ENCODE results near the gene MICALL2.

MICALL2 gene

GRCh38 chr7:1468203-1468602 lies 8.9 kb upstream of the MICALL2 start:
- H3K4me3 ChIP-seq (ENCODE audit: extremely low read depth, insufficient read depth, low read length, poor library complexity, severe bottlenecking), result no peak overlapping the region
- H3K27ac ChIP-seq (ENCODE audit: low read depth, low read length, severe bottlenecking), result no peak overlapping the region
- peaks cover 11% of the 10 kb centered on the region for H3K4me1 ChIP-seq (ENCODE audit: control insufficient read depth, insufficient read depth, low read length, poor library complexity, severe bottlenecking)
- H3K36me3 ChIP-seq (ENCODE audit: control insufficient read depth, insufficient read depth, low read length), result peaks cover 17% of the 10 kb centered on the region
- WGBS, 2 experiments (ENCODE audit: insufficient coverage in 2 of 2), result 93 to 96% methylated on average over 10 of the region's 13 CpGs
- H3K9me3 ChIP-seq (ENCODE audit: control insufficient read depth, low read length), result no peaks in the 10 kb centered on the region

GRCh38 chr7:1466524-1467271 lies 7.4 kb upstream of the MICALL2 start:
- peak overlapping the region; percentile 23 for H3K27ac ChIP-seq (ENCODE audit: low read depth, low read length, severe bottlenecking)
- H3K36me3 ChIP-seq (ENCODE audit: control insufficient read depth, insufficient read depth, low read length), result peaks cover 12% of the 10 kb centered on the region
- peaks cover 15% of the 10 kb centered on the region for H3K4me1 ChIP-seq (ENCODE audit: control insufficient read depth, insufficient read depth, low read length, poor library complexity, severe bottlenecking)
- H3K9me3 ChIP-seq (ENCODE audit: control insufficient read depth, low read length), result no peaks in the 10 kb centered on the region
- WGBS, 2 experiments (ENCODE audit: insufficient coverage in 2 of 2), result 55 to 58% methylated on average over 14 to 16 of the region's 17 CpGs
- H3K4me3 ChIP-seq (ENCODE audit: extremely low read depth, insufficient read depth, low read length, poor library complexity, severe bottlenecking), result no peak overlapping the region

- Histone ChIP-seq H3K27ac (ENCODE audit: low read depth, low read length, severe bottlenecking) (no peak overlapping the region), H3K36me3 (ENCODE audit: control insufficient read depth, insufficient read depth, low read length) (no peaks in the 10 kb centered on the region), H3K4me3 (ENCODE audit: extremely low read depth, insufficient read depth, low read length, poor library complexity, severe bottlenecking) (no peak overlapping the region), H3K9me3 (ENCODE audit: control insufficient read depth, low read length) (no peaks in the 10 kb centered on the region), H3K4me1 (ENCODE audit: control insufficient read depth, insufficient read depth, low read length, poor library complexity, severe bottlenecking) (peaks cover 30% of the 10 kb centered on the region)
- WGBS, 2 experiments (ENCODE audit: insufficient coverage in 2 of 2), result 100% methylated on average over 5 to 7 of the region's 12 CpGs
Measured at GRCh38 chr7:1464694-1465093, 5.4 kb upstream of the MICALL2 start.

GRCh38 chr7:1463676-1464223 lies 4.5 kb upstream of the MICALL2 start:
- H3K4me1 ChIP-seq (ENCODE audit: control insufficient read depth, insufficient read depth, low read length, poor library complexity, severe bottlenecking), result peaks cover 30% of the 10 kb centered on the region
- WGBS, 2 experiments (ENCODE audit: insufficient coverage in 2 of 2), result 86 to 90% methylated on average over 11 to 16 of the region's 18 CpGs
- no peak overlapping the region for H3K4me3 ChIP-seq (ENCODE audit: extremely low read depth, insufficient read depth, low read length, poor library complexity, severe bottlenecking)
- no peak overlapping the region for H3K27ac ChIP-seq (ENCODE audit: low read depth, low read length, severe bottlenecking)
- no peaks in the 10 kb centered on the region for H3K9me3 ChIP-seq (ENCODE audit: control insufficient read depth, low read length)
- H3K36me3 ChIP-seq (ENCODE audit: control insufficient read depth, insufficient read depth, low read length), result no peaks in the 10 kb centered on the region

- Histone ChIP-seq H3K27ac (ENCODE audit: low read depth, low read length, severe bottlenecking) (peak overlapping the region; percentile 10), H3K4me3 (ENCODE audit: extremely low read depth, insufficient read depth, low read length, poor library complexity, severe bottlenecking) (no peak overlapping the region), H3K36me3 (ENCODE audit: control insufficient read depth, insufficient read depth, low read length) (no peaks in the 10 kb centered on the region), H3K9me3 (ENCODE audit: control insufficient read depth, low read length) (no peaks in the 10 kb centered on the region), H3K4me1 (ENCODE audit: control insufficient read depth, insufficient read depth, low read length, poor library complexity, severe bottlenecking) (peaks cover 38% of the 10 kb centered on the region)
- 85 to 91% methylated on average over 12 to 13 of the region's 18 CpGs for WGBS, 2 experiments (ENCODE audit: insufficient coverage in 2 of 2)
Measured at GRCh38 chr7:1461646-1462375, 2.5 kb upstream of the MICALL2 start.

- WGBS, 2 experiments (ENCODE audit: insufficient coverage in 2 of 2), result 75 to 80% methylated on average over 23 to 24 of the region's 30 CpGs
Measured at GRCh38 chr7:1460821-1461645, 1.8 kb upstream of the MICALL2 start.

GRCh38 chr7:1459920-1460820 lies 900 bp upstream of the MICALL2 start:
- no peaks in the 10 kb centered on the region for H3K36me3 ChIP-seq (ENCODE audit: control insufficient read depth, insufficient read depth, low read length)
- no peaks in the 10 kb centered on the region for H3K9me3 ChIP-seq (ENCODE audit: control insufficient read depth, low read length)
- peak overlapping the region; percentile 38 for H3K4me3 ChIP-seq (ENCODE audit: extremely low read depth, insufficient read depth, low read length, poor library complexity, severe bottlenecking)
- peaks cover 43% of the 10 kb centered on the region for H3K4me1 ChIP-seq (ENCODE audit: control insufficient read depth, insufficient read depth, low read length, poor library complexity, severe bottlenecking)
- 46 to 48% methylated on average over 23 to 25 of the region's 30 CpGs for WGBS, 2 experiments (ENCODE audit: insufficient coverage in 2 of 2)
- H3K27ac ChIP-seq (ENCODE audit: low read depth, low read length, severe bottlenecking), result peak overlapping the region; percentile 41

More at GRCh38 chr7:1460821-1461645, 1.8 kb upstream of the MICALL2 start:
- no peaks in the 10 kb centered on the region for H3K9me3 ChIP-seq (ENCODE audit: control insufficient read depth, low read length)
- no peaks in the 10 kb centered on the region for H3K36me3 ChIP-seq (ENCODE audit: control insufficient read depth, insufficient read depth, low read length)
- H3K4me3 ChIP-seq (ENCODE audit: extremely low read depth, insufficient read depth, low read length, poor library complexity, severe bottlenecking), result no peak overlapping the region
- H3K4me1 ChIP-seq (ENCODE audit: control insufficient read depth, insufficient read depth, low read length, poor library complexity, severe bottlenecking), result peaks cover 36% of the 10 kb centered on the region
- peak overlapping the region; percentile 29 for H3K27ac ChIP-seq (ENCODE audit: low read depth, low read length, severe bottlenecking)

- peak overlapping the region; percentile 91 for H3K27ac ChIP-seq (ENCODE audit: low read depth, low read length, severe bottlenecking)
- 0 to 2% methylated on average over 9 to 18 of the region's 35 CpGs for WGBS, 2 experiments (ENCODE audit: insufficient coverage in 2 of 2)
- peak overlapping the region; percentile 61 for H3K4me3 ChIP-seq (ENCODE audit: extremely low read depth, insufficient read depth, low read length, poor library complexity, severe bottlenecking)
Measured at GRCh38 chr7:1459512-1459892, 232 bp upstream of the MICALL2 start.

GRCh38 chr7:1457949-1458682 lies 1.2 kb downstream of the MICALL2 start:
- H3K9me3 ChIP-seq (ENCODE audit: control insufficient read depth, low read length), result no peaks in the 10 kb centered on the region
- 68 to 71% methylated on average over 21 to 23 of the region's 23 CpGs for WGBS, 2 experiments (ENCODE audit: insufficient coverage in 2 of 2)
- peak overlapping the region; percentile 61 for H3K4me3 ChIP-seq (ENCODE audit: extremely low read depth, insufficient read depth, low read length, poor library complexity, severe bottlenecking)
- H3K36me3 ChIP-seq (ENCODE audit: control insufficient read depth, insufficient read depth, low read length), result no peaks in the 10 kb centered on the region
- peaks cover 60% of the 10 kb centered on the region for H3K4me1 ChIP-seq (ENCODE audit: control insufficient read depth, insufficient read depth, low read length, poor library complexity, severe bottlenecking)
- peak overlapping the region; percentile 91 for H3K27ac ChIP-seq (ENCODE audit: low read depth, low read length, severe bottlenecking)

More at GRCh38 chr7:1459512-1459892, 232 bp upstream of the MICALL2 start:
- no peaks in the 10 kb centered on the region for H3K36me3 ChIP-seq (ENCODE audit: control insufficient read depth, insufficient read depth, low read length)
- H3K9me3 ChIP-seq (ENCODE audit: control insufficient read depth, low read length), result no peaks in the 10 kb centered on the region
- peaks cover 50% of the 10 kb centered on the region for H3K4me1 ChIP-seq (ENCODE audit: control insufficient read depth, insufficient read depth, low read length, poor library complexity, severe bottlenecking)

Measured in mesodermal cell (in vitro differentiated cells).